ENCODE data around the gene PIGQ.
A peak's percentile ranks its signal among the peaks of the same experiment; 100 is the strongest.

PIGQ gene

DNA sequence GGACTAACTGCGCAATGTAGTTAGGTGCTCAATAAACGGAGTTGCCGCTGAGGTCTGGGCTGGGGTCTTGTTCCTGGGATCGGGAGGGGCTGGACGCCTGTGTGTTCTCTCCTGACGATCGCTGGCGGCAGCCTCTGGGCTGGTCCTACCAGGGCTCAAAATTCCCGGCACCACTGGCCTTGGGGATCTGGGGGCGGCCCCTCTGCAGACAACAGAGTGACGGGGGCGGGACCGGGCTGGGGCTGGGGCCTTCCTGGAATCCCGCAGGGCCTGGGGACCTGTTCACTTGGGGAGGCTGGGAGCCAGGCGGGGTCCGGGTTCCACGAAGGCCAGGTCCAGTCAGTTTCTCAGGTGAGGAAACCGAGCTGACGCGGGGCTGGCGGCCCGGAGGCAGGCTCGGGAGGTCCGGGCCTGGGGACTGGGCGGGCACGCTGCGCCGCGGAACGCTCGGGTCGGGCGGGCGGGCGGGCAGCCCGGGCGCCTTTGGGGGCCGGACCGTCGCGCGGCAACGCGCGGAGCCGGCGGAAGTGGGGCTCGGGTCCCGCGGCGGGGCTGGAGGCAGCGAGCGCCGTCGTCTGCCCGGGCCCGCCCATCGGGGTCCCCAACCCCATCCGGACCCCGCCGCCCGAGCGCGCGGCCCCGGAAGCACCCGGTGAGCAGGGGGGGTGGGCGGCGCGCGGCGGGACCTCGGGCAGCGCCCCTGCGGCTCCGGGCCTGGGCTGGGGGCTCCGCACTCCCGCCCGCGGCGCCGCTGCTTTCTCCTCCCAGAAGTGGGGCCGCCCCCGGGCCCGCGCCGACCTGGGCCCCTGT is at the start of gene PIGQ:
Gene PIGQ (plus strand): TSS at position 524 of the 810 bp plus-strand sequence. CDS start 4,107 bp downstream, outside the sequence.
- DNase-seq (ENCODE audit: low read depth in 2 of 3, low spot score in 2 of 3): peak; percentile 47 to 57 (median 48)

DNA sequence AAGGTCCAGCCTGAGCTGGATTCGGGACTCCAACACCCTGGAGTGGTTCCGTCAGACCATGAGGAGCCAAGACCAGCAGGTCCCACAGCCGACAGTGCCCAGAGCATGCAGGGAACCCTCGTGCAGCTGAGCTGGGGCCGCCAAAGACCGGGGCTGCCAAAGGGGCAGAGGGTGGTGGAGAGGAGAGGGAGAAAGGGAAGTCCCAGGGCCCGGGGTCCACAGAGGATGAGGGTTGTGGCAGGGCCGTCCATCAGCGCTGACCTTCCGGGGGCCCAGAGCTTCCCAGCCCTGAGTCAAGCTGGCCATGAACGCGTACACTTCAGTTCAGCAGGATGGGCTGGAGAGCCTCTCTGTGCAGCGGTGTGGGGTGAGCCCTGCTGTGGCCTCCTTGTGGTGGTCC is 48.9 kb upstream of the PIGQ start:
- no peak for DNase-seq (ENCODE audit: low read depth in 2 of 3, low spot score in 2 of 3)

DNA sequence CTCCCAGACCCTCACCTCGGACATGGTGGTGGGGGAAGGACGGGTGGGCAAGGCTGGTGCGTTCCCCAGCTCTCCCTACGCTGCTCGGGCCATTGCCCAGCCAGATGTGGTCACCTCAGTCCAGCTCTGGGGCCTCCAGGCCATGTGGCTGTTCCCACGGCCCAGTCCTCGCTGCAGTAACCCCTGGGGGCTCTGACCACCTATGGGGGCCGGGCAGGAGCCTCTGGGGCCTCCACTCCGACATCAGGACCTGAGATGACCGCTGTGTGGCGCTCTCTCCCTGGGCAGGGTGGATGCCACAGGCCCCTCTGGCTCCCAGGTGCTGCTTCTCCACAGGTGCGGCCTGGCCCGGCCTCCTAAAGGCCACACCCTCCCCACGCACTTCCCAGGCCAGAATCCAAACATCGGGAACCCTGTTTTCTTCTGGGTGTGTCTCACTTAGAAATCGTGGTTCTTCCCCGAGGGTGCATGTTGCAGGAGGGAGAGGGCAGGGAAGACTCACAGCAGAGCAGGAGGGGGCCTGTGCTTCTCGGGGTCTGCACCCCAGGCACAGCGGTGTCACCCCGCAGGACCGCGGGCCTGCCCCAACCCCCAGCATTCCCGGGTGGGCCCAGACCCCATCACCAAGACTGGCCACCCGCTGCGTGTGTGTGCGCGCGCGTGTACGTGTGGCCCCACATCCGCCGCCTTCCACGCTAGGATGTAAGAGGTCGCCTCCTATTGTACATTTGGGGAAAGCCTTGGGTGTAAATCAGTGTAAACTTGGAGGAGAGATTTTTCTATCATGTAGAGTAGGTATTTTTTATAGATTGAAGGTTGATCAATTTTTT is 48.2 kb upstream of the PIGQ start:
- no peak for DNase-seq (ENCODE audit: low read depth in 2 of 3, low spot score in 2 of 3)

DNA sequence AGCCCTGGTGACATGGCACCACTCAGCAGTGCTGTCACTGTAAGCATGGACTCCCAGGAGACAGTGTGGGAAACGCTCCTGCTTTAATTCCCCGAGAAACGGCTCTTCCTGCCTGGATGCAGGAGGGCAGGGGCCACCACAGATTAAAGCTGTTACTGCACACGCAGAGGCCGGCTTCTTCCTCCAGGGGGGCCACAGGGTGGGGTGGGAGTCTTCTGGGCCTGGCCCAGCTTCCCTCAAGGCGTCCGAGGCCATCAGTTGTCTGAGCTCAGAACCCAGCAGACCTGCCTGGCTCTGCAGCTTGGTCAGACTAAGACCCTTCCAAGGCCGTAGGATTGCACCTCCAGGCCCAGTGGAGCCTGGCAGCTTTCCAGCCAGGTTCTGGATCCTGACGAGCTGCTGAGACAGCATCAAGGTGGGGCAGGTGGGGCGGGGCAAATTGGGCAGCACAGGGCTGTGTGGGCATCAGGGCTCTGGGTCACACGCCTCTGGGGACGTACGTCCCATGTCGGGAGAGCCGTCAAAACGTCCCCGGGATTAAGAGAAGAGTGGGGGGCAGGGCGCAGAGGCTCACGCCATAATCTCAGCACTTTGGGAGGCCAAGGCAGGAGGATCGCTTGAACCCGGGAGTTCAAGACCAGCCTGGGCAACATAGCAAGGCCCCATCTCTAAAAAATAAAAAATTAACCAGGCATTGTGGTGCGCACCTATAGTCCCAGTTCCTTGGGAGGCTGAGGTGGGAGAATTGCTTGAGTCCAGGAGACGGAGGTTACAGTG is 47.3 kb upstream of the PIGQ start:
- DNase-seq (ENCODE audit: low read depth in 2 of 3, low spot score in 2 of 3): no peak

DNA sequence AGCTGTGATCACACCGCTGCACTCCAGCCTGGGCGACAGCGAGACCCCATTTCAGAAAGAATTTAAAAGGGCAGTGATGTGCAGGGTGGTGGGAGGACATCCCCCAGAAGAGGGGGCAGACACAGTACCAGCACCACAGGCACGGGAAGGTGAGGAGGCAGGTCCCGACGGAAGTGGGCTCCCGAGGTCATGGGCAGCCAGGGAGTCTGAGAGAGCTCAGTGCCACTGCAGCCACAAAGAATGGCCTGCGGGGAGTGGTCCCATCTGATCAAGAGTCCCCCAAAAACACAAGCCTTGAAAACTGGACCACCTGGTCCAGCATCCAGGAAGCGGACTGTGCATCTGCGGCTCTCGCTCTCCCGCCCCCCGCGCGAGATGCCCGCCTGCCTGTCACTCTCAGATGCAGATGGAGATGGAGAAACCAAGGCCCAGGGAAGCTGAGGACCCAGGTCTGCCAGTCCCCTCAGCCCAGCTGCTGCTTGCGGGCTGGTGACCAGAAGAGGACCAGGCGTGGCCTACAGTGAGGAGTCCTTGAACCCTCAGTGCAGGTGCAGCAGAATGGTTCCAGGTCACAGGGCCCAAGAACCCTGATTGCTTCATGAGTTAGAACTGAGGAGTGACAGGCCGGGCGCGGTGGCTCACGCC is 46.5 kb upstream of the PIGQ start:
- DNase-seq (ENCODE audit: low read depth in 2 of 3, low spot score in 2 of 3): no peak

DNA sequence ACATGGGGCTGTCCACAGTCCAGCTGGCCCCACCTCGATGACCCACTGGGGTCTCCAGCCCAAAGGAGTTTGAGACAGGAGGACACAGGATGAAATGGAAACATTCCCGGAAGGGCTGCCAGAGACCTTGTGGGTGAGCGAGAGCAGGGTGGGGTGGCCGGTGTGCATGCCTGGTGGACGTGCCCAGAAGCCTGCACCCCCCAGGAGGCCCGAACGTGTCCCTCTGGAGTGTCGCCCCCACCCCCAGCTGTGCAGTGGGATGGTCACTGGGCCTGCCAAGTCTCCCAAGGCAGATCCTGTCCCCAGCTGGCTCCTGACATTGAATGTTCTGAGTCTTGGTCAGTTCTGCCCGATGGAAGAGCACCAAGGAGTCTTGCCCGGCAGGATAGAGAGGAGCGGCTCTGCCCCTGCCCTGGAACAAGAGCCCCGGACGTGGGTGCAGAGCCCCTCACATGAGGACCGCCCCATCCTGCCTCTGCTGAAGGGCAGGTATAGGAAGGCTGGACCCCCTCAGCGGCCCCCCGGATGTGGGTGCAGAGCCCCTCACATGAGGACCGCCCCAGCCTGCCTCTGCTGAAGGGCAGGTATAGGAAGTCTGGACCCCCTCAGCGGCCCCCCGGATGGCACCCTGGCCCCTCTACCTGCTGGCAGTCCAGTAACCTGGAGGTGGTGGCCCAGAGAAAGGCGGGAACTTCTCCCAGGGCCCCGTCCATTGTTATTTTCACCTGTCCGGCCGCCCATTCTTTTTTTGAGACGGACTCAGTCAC is 45.3 kb upstream of the PIGQ start:
- DNase-seq (ENCODE audit: low read depth in 2 of 3, low spot score in 2 of 3): no peak

DNA sequence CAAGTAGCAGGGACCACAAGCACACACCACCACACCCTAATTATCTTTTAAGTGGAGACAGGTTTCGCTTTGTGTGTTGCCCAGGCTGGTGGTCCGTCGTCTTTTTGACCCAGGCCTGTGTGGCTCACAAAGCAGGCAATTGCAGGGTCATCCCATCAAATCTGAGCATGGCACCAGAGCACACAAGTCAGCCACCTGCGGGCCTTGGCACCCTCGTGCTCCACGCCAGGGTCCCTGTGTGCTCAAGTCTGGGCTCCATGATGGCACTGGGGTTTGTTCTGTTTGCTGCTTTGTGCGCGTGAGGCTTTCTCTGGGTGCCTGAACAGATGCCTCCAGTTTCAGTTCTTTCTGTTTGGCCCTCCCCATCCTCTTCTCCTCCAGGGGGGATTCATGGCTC is 44.6 kb upstream of the PIGQ start:
- no peak for DNase-seq (ENCODE audit: low read depth in 2 of 3, low spot score in 2 of 3)

DNA sequence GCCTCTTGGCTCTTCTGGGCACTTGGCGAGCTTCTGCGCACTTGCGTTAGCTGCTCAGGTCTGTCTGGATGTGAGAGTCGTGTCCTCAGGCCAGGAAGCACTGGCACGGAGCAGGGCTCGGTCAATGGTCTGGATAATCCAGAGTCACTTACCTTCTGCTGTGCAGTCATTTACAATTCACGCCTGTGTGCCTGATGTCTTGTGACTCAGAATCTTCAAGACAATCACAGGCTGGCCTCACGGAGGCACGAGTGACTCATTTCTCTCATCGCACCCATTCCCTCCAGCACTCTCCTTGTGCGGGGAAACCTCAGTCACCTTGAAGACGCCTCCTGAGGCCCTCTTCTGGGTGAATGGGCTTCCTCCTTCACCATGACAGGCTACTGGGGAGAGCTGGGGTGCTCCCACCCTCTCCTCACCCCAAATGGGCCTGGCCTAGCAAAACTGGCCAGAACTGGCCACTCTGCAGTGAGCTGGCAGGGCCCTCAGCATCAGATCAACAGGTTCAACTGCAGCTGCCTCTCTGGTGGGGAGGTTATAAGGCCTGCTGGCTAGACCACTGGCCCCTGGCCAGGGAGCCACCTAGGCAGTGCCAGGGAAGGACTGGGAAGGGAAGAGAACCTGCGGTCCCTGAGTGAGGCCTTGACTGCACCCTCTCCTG is 44.1 kb upstream of the PIGQ start:
- peak; percentile 50 to 57 (median 54) for DNase-seq (ENCODE audit: low read depth in 2 of 3, low spot score in 2 of 3)

DNA sequence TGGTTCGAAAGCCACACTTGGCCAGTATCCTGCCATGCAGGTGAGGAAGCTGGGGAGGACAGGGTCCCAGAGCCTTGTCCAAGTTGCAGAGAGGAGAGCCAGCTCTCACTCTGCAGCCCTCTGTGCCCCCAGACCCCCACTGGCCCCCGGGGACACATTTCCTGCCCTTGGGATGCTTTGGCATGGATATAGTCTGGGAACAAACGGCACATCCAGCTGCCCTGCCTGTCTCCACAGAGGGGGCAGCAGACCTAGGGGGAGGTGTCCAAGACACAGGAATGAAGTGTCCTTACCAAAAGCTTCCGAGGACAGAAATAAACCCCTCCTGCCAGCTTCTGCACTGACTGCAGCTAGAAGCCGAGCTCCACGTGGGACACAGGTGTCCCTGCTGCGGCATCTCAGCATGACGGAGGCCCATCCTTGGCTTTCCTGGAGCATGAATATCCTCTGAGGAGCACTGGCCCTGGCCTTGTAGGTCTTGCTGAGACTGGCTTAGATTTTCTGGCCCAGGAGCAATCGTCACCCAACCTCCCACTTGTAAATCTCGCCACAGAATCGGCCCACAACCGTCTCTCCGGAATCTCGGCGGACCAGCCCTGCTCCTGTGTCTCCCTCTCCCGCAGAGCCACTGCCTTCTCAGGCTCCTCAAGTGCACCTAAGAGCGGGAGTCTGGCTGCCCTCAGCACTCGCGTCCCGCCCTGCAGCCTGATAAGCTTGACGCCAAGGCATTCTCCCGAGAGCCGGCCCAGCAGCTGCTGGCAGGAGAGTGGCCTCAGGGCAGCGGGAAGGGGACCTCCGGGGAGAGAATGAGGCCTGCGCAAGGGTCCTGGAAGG is 43.4 kb upstream of the PIGQ start:
- DNase-seq (ENCODE audit: low read depth in 2 of 3, low spot score in 2 of 3): peak in 2 of 3 experiments; percentile 15 to 29

DNA sequence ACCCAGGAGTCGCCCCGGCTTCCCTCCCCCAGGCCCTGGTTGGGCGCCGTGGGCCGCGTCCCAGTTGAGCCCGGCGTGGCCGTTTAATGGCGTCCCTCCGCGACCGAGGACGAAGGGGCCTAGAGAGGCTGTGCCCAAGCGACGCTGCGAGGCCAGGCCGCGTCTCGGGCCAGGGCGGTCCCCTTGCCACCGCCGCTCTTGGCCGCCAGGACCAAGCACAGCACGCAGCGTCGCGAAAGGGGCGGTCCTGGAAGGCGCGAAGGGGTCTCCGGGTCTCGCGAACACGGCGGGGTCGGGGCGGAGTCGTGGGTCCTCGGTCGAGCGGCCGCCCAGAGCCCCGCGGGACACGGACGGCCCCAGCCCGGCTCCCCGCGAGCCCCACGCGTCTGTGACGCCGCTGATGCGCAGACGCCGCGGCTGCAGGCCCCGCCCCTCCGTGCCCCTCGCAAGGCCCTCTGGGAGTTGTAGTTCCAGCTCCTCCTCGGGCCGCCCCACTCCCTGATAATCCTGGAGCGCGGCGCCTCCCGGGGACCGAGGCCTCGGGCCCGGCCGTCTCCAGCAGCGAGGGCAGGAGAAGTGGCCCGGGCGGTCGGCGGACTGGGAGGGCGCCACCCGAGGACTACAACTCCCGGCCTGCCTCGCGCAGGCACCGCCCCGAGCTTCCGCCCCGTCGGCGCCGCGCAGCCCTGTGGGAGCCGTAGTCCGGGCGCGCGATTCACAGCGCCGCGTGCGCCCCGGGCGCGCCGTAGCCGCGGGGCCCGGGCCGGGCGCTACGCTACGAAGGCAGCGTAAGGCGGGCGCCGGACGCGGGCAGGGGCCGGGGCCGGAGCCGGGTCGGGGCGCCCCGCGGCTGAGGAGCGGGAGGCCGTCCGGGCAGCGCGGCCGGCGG is 42.5 kb upstream of the PIGQ start, which contains the start of gene CAPN15:
Gene CAPN15 (plus strand): TSS at position 698 of the 889 bp plus-strand sequence. CDS start 19,127 bp downstream, outside the sequence.
- DNase-seq (ENCODE audit: low read depth in 2 of 3, low spot score in 2 of 3): peak; percentile 72 to 84 (median 81)

DNA sequence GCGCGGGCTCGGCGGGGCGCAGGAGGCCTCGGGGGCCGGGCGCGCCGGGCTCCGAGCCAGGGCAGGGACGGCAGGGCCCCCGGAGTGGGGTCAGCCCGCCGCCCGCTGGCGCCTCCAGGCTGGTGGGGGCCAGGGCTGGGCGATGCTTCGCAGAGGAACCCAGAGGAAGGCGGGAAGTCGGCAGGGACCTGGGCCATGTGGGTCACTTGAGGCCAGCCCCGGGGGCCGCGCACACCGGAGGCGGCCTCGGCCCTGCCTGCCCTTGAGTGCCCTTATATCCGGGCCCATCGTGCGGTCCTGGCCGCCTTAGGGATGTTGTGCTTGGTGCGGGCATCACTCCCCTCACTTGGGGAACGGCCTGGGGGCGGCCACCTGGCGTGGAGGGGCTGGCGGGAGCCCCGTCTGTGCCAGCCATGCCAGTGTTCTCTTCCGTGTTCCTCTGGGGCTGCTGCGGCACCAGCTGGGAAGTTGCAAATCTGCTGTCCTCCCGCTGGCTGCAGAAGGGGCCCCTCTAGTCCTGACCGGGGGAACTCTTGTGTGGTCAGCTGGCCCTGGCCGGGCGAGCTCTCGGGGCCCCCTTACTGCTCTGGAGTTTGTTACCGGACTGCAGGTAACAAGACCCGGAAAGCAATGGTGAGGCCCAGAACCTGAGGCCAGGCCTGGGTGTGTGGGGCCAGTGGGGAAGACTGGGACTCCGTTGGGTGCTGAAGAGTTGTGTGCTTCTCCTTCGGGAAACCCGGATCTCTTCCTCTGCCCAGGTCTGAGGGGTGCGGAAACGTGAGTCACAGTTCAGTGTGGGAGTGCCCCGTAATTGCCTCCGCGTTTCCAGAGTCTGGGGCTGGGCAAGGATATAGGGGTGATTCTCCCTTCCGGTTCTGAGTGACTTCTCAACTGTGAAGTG is 41.4 kb upstream of the PIGQ start:
- peak; percentile 18 to 23 (median 20) for DNase-seq (ENCODE audit: low read depth in 2 of 3, low spot score in 2 of 3)

DNA sequence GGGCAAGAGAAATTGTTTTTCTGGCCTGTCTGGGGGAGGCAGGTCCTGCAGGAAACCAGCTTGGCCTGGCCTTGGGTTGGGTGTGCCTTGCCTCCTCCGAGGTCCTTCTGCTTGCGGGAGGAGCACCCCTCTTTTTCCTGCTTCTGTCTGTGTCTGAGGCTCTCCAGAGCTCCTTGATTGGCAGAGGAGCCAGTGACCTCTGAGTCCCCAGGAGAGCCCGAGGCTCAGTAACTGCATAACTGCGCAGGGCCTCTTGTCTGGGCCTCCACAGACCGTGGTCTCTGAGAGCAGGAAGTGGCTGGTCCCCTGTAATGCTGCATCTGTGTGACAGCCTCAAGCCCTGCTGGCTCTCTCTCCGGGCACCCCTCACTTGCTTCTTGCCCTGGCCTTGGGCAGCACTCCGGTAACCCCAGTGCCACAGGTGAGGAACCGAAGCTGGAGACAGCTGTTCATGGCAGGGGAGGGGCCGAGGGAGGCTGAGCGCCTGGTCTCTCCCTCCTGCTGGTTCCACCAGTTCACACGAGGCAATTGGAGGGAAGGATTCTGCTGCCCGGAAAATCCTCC is 40.7 kb upstream of the PIGQ start:
- DNase-seq (ENCODE audit: low read depth in 2 of 3, low spot score in 2 of 3): no peak

DNA sequence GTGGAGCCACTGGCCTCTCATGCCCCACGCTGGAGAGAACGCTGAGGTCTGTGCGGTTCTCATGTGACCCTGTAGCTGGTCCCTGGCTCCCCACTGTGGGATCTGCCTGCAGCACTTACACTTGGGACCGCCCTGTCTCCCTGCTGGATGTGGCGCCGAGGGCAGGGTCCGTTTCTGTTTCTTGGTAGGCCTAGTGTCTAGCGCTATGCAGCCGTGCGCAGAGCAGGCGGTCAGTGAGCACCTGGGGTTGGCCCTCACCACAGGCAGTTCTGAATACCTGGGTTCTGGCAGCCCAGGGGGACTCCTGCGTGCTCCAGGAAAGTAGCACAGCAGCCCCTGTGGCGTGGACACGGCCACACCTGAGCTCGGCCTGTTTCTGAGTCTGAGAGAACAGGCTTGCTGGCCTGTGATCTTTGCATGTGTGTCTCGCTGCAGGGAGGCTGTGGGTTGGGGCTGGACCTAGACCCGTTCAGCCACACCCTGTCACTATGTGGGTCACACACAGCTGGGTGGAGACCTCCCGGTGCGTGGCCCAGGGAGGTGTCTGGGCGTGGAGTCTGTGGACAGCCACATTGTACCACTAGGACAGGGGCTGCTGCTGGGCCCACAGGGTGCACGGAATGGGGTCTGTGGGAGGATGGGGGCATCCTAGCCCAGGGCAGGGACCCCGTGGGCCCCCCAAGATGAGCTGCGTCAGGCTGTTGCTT is 39.5 kb upstream of the PIGQ start:
- DNase-seq (ENCODE audit: low read depth in 2 of 3, low spot score in 2 of 3): no peak

DNA sequence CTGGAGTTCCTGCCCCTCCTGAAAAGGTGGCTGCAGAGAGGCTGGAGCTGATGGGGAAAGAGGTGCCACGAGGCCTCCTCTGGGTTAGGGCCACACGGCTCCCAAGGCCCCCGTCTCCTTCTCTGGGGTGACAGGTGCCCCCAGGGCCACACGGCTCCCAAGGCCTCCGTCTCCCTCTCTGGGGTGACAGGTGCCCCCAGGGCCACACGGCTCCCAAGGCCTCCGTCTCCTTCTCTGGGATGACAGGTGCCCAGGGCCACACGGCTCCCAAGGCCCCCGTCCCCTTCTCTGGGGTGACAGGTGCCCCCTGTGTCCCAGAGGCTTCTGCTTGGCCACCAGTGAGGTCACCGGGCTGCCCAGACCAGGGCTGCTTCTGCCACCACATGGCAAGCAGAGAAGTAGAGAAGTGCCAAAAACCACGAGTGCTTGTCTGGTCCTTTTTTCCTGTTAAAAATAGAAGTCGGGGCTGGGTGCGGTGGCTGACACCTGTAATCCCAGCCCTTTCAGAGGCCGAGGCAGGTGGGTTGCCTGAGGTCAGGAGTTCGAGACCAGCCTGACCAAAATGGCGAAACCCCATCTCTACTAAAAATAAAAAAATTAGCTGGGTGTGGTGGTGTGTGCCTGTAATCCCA is 38.2 kb upstream of the PIGQ start:
- DNase-seq (ENCODE audit: low read depth in 2 of 3, low spot score in 2 of 3): no peak
